C4-2B (cell line): Measurements from ENCODE around the gene GNAL.

Experiments
- CTCF ChIP-seq: fragments of 450-650 bp; conservative IDR thresholded peaks from 2 replicates; pipeline ENCODE4 v1.5.1; 2017; ENCODE audit warnings: mild to moderate bottlenecking
- ZFX ChIP-seq: fragments of 450-650 bp; IDR thresholded peaks from 2 replicates; pipeline ENCODE4 v1.6.1; 2017

DNA sequence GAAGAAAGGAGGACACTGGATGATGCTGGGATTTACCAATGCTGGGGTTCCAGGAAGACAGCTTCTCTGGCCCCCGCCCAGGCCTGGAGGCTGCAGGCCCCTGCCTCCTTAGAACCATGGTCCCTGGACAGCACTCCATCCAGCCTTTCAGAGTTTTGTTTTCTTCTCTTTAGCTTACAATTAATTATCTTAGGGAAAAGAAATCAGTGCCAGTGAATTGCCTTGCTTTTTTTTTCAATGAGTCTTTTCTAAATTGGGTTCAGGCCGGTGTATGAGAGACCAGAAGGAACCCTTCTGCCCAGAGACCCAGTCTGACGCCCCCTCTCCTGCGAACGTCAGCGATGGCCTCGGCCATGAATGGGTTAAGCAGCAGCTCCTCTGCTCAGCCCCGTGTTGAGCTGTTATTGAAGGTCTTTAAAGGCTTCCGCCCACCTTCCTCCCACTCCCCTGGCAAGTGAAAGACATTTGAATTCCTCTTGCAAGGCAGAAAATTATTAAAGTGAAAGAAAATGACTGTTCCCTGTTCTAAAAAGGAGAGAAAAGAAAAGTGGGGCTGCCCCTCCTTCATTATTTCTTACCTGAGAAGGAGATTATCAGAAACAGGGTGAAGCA lies 96.5 kb downstream of the GNAL start:
- TF ChIP-seq CTCF, result no peak
- TF ChIP-seq ZFX, result no peak
